Measurements from ENCODE around the gene TRIM7. TPM values are rescaled to one million over a fixed set of nuclear protein-coding genes. Genes with fewer than 3 reads are reported as not detected.

TRIM7 gene
- total and polyA plus RNA-seq, 9 of the 15 experiments (the other 6 are each of a cell fraction or from before 2014, with no cell fraction given): 2.6 to 14.9 (median 8.9) TPM

DNA sequence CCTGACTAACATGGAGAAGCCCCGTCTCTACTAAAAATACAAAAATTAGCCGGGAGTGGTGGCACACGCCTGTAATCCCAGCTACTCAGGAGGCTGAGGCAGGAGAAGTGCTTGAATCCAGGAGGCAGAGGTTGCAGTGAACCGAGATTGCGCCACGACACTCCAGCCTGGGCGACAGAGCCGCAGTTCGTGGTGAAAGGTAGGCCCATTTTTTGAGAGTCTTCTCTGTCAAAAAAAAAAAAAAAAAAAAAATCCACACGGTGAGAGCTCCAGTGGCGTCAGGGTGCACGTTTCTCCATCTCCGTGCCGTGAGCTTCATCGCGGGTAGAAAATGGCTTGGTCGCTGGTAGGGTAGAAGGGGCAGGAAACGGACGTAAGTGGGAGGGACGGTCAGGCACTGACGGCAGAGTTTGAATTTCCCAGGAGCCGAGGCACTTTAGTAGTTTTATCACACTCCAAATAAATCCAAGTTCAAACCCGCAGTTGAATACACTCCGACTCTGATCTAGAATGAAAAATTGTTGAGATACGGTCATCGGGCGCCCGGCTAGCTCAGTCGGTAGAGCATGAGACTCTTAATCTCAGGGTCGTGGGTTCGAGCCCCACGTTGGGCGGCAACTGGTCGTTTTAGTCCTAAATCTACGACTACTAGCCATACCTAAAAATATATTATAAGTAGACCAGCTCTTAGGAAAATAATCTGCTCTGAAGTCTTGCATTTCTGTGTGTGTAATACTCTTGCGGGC lies 2.4 kb upstream of the TRIM7 start (continued):
- TF ChIP-seq, protein P1, sequence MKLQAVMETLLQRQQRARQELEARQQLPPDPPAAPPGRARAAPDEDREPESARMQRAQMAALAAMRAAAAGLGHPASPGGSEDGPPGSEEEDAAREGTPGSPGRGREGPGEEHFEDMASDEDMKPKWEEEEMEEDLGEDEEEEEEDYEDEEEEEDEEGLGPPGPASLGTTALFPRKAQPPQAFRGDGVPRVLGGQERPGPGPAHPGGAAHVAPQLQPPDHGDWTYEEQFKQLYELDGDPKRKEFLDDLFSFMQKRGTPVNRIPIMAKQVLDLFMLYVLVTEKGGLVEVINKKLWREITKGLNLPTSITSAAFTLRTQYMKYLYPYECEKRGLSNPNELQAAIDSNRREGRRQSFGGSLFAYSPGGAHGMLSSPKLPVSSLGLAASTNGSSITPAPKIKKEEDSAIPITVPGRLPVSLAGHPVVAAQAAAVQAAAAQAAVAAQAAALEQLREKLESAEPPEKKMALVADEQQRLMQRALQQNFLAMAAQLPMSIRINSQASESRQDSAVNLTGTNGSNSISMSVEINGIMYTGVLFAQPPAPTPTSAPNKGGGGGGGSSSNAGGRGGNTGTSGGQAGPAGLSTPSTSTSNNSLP (IDR thresholded peaks at IDR 0.05; ENCODE audit: borderline replicate concordance, low read depth, low read length): peak; percentile 86
- TF ChIP-seq, protein P2, sequence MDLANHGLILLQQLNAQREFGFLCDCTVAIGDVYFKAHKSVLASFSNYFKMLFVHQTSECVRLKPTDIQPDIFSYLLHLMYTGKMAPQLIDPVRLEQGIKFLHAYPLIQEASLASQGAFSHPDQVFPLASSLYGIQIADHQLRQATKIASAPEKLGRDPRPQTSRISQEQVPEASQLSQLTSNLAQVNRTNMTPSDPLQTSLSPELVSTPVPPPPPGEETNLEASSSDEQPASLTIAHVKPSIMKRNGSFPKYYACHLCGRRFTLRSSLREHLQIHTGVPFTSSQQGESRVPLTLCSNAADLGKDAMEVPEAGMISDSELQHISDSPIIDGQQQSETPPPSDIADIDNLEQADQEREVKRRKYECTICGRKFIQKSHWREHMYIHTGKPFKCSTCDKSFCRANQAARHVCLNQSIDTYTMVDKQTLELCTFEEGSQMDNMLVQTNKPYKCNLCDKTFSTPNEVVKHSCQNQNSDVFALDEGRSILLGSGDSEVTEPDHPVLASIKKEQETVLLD (IDR thresholded peaks at IDR 0.05): no peak
- TF ChIP-seq KLF16 (IDR thresholded peaks at IDR 0.05) (no peak), FOXK2 (conservative IDR thresholded peaks at IDR 0.05 in 1 of 2, IDR thresholded peaks at IDR 0.05 in 1 of 2; ENCODE audit: low read depth in 2 of 2) (peak in 1 of 2 experiments; percentile 70; a peak in 1 of 4 replicates), NCOA6 (IDR thresholded peaks at IDR 0.05) (no peak; the same call in 1 of the 2 replicates), ZNF133 (CRISPR knock-in tag; IDR thresholded peaks at IDR 0.05) (no peak), ZSCAN29 (IDR thresholded peaks at IDR 0.05) (peak; percentile 84), POLR3A (IDR thresholded peaks at IDR 0.05; ENCODE audit: borderline replicate concordance, extremely low read depth, insufficient read depth, insufficient read length) (peak; percentile 94), NBN (IDR thresholded peaks at IDR 0.05; ENCODE audit: low read depth) (peak; percentile 73; the same call in 1 of the 2 replicates), BDP1 (IDR thresholded peaks at IDR 0.05; ENCODE audit: insufficient read depth, insufficient read length) (peak; percentile 66), MCM3 (IDR thresholded peaks at IDR 0.05) (no peak), ZBTB17 (CRISPR knock-in tag; IDR thresholded peaks at IDR 0.05) (no peak)
- TF ChIP-seq, protein P3, sequence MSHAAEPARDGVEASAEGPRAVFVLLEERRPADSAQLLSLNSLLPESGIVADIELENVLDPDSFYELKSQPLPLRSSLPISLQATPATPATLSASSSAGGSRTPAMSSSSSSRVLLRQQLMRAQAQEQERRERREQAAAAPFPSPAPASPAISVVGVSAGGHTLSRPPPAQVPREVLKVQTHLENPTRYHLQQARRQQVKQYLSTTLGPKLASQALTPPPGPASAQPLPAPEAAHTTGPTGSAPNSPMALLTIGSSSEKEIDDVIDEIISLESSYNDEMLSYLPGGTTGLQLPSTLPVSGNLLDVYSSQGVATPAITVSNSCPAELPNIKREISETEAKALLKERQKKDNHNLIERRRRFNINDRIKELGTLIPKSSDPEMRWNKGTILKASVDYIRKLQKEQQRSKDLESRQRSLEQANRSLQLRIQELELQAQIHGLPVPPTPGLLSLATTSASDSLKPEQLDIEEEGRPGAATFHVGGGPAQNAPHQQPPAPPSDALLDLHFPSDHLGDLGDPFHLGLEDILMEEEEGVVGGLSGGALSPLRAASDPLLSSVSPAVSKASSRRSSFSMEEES (CRISPR knock-in tag; IDR thresholded peaks at IDR 0.05): no peak
- TF ChIP-seq, protein P4, sequence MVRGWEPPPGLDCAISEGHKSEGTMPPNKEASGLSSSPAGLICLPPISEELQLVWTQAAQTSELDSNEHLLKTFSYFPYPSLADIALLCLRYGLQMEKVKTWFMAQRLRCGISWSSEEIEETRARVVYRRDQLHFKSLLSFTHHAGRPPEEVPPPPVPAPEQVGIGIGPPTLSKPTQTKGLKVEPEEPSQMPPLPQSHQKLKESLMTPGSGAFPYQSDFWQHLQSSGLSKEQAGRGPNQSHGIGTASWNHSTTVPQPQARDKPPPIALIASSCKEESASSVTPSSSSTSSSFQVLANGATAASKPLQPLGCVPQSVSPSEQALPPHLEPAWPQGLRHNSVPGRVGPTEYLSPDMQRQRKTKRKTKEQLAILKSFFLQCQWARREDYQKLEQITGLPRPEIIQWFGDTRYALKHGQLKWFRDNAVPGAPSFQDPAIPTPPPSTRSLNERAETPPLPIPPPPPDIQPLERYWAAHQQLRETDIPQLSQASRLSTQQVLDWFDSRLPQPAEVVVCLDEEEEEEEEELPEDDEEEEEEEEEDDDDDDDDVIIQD (CRISPR knock-in tag; IDR thresholded peaks at IDR 0.05): no peak
- TF ChIP-seq, protein P5, sequence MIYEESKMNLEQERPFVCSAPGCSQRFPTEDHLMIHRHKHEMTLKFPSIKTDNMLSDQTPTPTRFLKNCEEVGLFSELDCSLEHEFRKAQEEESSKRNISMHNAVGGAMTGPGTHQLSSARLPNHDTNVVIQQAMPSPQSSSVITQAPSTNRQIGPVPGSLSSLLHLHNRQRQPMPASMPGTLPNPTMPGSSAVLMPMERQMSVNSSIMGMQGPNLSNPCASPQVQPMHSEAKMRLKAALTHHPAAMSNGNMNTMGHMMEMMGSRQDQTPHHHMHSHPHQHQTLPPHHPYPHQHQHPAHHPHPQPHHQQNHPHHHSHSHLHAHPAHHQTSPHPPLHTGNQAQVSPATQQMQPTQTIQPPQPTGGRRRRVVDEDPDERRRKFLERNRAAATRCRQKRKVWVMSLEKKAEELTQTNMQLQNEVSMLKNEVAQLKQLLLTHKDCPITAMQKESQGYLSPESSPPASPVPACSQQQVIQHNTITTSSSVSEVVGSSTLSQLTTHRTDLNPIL (CRISPR knock-in tag; IDR thresholded peaks at IDR 0.05): no peak
- TF ChIP-seq, protein P6, sequence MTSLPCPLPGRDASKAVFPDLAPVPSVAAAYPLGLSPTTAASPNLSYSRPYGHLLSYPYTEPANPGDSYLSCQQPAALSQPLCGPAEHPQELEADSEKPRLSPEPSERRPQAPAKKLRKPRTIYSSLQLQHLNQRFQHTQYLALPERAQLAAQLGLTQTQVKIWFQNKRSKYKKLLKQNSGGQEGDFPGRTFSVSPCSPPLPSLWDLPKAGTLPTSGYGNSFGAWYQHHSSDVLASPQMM (CRISPR knock-in tag; IDR thresholded peaks at IDR 0.05): no peak
- TF ChIP-seq, protein P7, sequence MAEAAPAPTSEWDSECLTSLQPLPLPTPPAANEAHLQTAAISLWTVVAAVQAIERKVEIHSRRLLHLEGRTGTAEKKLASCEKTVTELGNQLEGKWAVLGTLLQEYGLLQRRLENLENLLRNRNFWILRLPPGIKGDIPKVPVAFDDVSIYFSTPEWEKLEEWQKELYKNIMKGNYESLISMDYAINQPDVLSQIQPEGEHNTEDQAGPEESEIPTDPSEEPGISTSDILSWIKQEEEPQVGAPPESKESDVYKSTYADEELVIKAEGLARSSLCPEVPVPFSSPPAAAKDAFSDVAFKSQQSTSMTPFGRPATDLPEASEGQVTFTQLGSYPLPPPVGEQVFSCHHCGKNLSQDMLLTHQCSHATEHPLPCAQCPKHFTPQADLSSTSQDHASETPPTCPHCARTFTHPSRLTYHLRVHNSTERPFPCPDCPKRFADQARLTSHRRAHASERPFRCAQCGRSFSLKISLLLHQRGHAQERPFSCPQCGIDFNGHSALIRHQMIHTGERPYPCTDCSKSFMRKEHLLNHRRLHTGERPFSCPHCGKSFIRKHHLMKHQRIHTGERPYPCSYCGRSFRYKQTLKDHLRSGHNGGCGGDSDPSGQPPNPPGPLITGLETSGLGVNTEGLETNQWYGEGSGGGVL (CRISPR knock-in tag; IDR thresholded peaks at IDR 0.05): no peak
